Measurements from ENCODE around the gene ARAP1. TPM values are rescaled to one million over a fixed set of nuclear protein-coding genes. Genes with fewer than 3 reads are reported as not detected.

Gene ARAP1
- total and polyA plus RNA-seq, 10 donors, result 76.7 to 365 (median 270) TPM

GRCh38 chr11:72635309-72635915, 116.8 kb downstream of the ARAP1 start:
- H3K27me3 ChIP-seq (replicated peaks in 1 of 7), result peaks cover 0 to 20% (median 0%) of the 10 kb centered on the region in 7 donors
- H3K27ac ChIP-seq, result peak overlapping the region in 7 of 8 donors; percentile 69 to 87 (median 83)
- intact Hi-C loops (cut with DNase I; ENCODE audit: low total_unique reads), result no loop called here
- peaks cover 0 to 2% (median 0%) of the 10 kb centered on the region in 6 donors for H3K36me3 ChIP-seq
- 56 to 78% (median 64%) methylated on average over 9 of the region's 9 CpGs for WGBS, 5 donors
- H3K4me1 ChIP-seq, result peaks cover 12 to 90% (median 61%) of the 10 kb centered on the region in 6 donors
- peak overlapping the region in 2 of 8 donors; percentile 4 to 79 for H3K4me3 ChIP-seq
- TF ChIP-seq CTCF (IDR thresholded peaks at IDR 0.05 in 8 of 11, conservative IDR thresholded peaks at IDR 0.05 in 3 of 11), result no peak
- H3K9me3 ChIP-seq, result no peaks in the 10 kb centered on the region
- no peak for DNase-seq

Small RNA genes lying within 50 kb of the gene (microRNA-seq; reads per million reads assigned to microRNA genes)
- gene MIR4692, result 0 reads per million in 3 donors

Small RNA genes lying within 50 kb of the gene (small RNA-seq; reads per million reads assigned to genes)
- gene MIR4692 (0 reads per million in 4 donors), gene RF00019 (0 reads per million in 4 donors)

Other genes with a start within 250 kb of the ARAP1 start
- 100 to 1,000 TPM; 244 to 584 (median 346) TPM for gene PDE2A, start 78.0 kb downstream of the ARAP1 start, total RNA-seq
- 100 to 1,000 TPM in 1 of 3 donors, 10 to 100 TPM in 2; 58.2 to 158 (median 72.8) TPM for gene PDE2A, start 78.0 kb downstream of the ARAP1 start, polyA plus RNA-seq
- 10 to 100 TPM; 19.7 to 35.1 (median 27.9) TPM for gene STARD10, start 41.6 kb upstream of the ARAP1 start, total RNA-seq
- gene STARD10, start 41.6 kb upstream of the ARAP1 start, polyA plus RNA-seq, result 10 to 100 TPM; 23.7 to 46.7 (median 31.9) TPM
- 100 to 1,000 TPM; 212 to 368 (median 234) TPM for gene ATG16L2, start 62.0 kb upstream of the ARAP1 start, total RNA-seq
- gene ATG16L2, start 62.0 kb upstream of the ARAP1 start, polyA plus RNA-seq, result 100 to 1,000 TPM in 2 of 3 donors, 10 to 100 TPM in 1; 96.9 to 343 (median 341) TPM

Data from spleen (tissue), 11 donors.